NCI-H2227 (cell line): ENCODE data around the gene OXCT1.
"Not testable (repeated sequence)": the region's sequence is repeated elsewhere in the genome, so short reads cannot be mapped to it uniquely, and the experiment has no call there.

Experiments used
- DNase-seq: peaks from one replicate; lab custom pipeline; 2025; ENCODE audit not compliant: unreplicated experiment; lab: John Stamatoyannopoulos, UW

Gene OXCT1

GRCh38 chr5:41831155-41831554 is 39.1 kb downstream of the OXCT1 start:
- no peak for DNase-seq

GRCh38 chr5:41827792-41828191 is 42.4 kb downstream of the OXCT1 start:
- no peak for DNase-seq

GRCh38 chr5:41822036-41822435 is 48.2 kb downstream of the OXCT1 start:
- DNase-seq: no peak

GRCh38 chr5:41821051-41821450 is 49.2 kb downstream of the OXCT1 start:
- no peak for DNase-seq

GRCh38 chr5:41820150-41820549 is 50.1 kb downstream of the OXCT1 start:
- DNase-seq: no peak

GRCh38 chr5:41817625-41818301 is 52.5 kb downstream of the OXCT1 start:
- DNase-seq: no peak

GRCh38 chr5:41815663-41816229 is 54.5 kb downstream of the OXCT1 start:
- DNase-seq: no peak

GRCh38 chr5:41815261-41815660 is 55.0 kb downstream of the OXCT1 start:
- no peak for DNase-seq

GRCh38 chr5:41814306-41814705 is 55.9 kb downstream of the OXCT1 start:
- DNase-seq: not testable (repeated sequence)

GRCh38 chr5:41812156-41812555 is 58.1 kb downstream of the OXCT1 start:
- no peak for DNase-seq

- DNase-seq: no peak
Measured at GRCh38 chr5:41809128-41809527, 61.1 kb downstream of the OXCT1 start.

- DNase-seq: no peak
Measured at GRCh38 chr5:41808294-41808693, 61.9 kb downstream of the OXCT1 start.

GRCh38 chr5:41797662-41798061 is 72.6 kb downstream of the OXCT1 start:
- no peak for DNase-seq

GRCh38 chr5:41796061-41796460 is 74.2 kb downstream of the OXCT1 start:
- no peak for DNase-seq

- no peak for DNase-seq
Measured at GRCh38 chr5:41795125-41795524, 75.1 kb downstream of the OXCT1 start.

GRCh38 chr5:41794471-41794870 is 75.8 kb downstream of the OXCT1 start:
- peak; percentile 92 for DNase-seq

GRCh38 chr5:41793141-41793770 is 77.0 kb downstream of the OXCT1 start:
- DNase-seq: peak; percentile 13

GRCh38 chr5:41790038-41790776 is 80.0 kb downstream of the OXCT1 start:
- no peak for DNase-seq

- DNase-seq: no peak
Measured at GRCh38 chr5:41789434-41789833, 80.8 kb downstream of the OXCT1 start.

- DNase-seq: no peak
Measured at GRCh38 chr5:41788941-41789368, 81.3 kb downstream of the OXCT1 start.

GRCh38 chr5:41787265-41787664 is 83.0 kb downstream of the OXCT1 start:
- DNase-seq: no peak

- no peak for DNase-seq
Measured at GRCh38 chr5:41785061-41785460, 85.2 kb downstream of the OXCT1 start.
